ENCODE data around the gene HDAC6.

Gene HDAC6

DNA sequence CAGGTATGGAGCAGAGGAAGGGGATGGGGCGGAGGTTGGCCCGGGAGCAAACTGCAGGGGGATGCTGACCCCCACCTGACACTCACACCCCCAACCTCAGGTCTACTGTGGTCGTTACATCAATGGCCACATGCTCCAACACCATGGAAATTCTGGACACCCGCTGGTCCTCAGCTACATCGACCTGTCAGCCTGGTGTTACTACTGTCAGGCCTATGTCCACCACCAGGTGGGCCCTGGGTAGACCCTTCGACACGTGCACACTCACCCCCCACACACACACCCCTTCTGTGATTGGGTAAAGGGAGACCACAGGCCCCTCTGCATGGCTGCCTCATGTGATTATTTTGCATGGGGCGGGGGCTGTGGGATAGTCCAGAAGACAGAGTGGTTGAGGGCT is 22.2 kb downstream of the HDAC6 start:
- no peaks in the 10 kb centered on the region for H3K27me3 ChIP-seq (ENCODE audit: insufficient read depth, low read length)
- H2AFZ ChIP-seq (ENCODE audit: low read length, unreplicated experiment): no peak overlapping the region
- H3K79me2 ChIP-seq (ENCODE audit: control insufficient read depth, insufficient read depth, low read length, unreplicated experiment): no peaks in the 10 kb centered on the region
- H3K36me3 ChIP-seq (ENCODE audit: insufficient read depth, low read length): no peaks in the 10 kb centered on the region
- no peak overlapping the region for H3K27ac ChIP-seq (ENCODE audit: low read depth, low read length)
- H3K4me3 ChIP-seq (ENCODE audit: low read depth, low read length): no peak overlapping the region
- H3K4me1 ChIP-seq (ENCODE audit: control insufficient read depth, insufficient read depth, low read length, unreplicated experiment): no peaks in the 10 kb centered on the region

GRCh38 chrX:48826135-48826875 is 24.4 kb downstream of the HDAC6 start, which contains the start of gene ERAS:
TSS of gene ERAS (plus strand) at chrX:48826513. CDS start at chrX:48829124, 2,611 bp downstream.
- H3K36me3 ChIP-seq (ENCODE audit: insufficient read depth, low read length): no peaks in the 10 kb centered on the region
- H3K4me1 ChIP-seq (ENCODE audit: control insufficient read depth, insufficient read depth, low read length, unreplicated experiment): no peaks in the 10 kb centered on the region
- no peak within 1 kb of the TSS for H3K27ac ChIP-seq (ENCODE audit: low read depth, low read length)
- H3K27me3 ChIP-seq (ENCODE audit: insufficient read depth, low read length): peaks cover 7% of the 10 kb centered on the region
- H2AFZ ChIP-seq (ENCODE audit: low read length, unreplicated experiment): no peak within 1 kb of the TSS
- H3K79me2 ChIP-seq (ENCODE audit: control insufficient read depth, insufficient read depth, low read length, unreplicated experiment): no peaks in the 10 kb centered on the region
- H3K4me3 ChIP-seq (ENCODE audit: low read depth, low read length): no peak within 1 kb of the TSS

GRCh38 chrX:48826876-48827653 is 25.2 kb downstream of the HDAC6 start:
- Histone ChIP-seq H3K79me2 (ENCODE audit: control insufficient read depth, insufficient read depth, low read length, unreplicated experiment) (no peaks in the 10 kb centered on the region), H3K27me3 (ENCODE audit: insufficient read depth, low read length) (peaks cover 15% of the 10 kb centered on the region), H3K4me3 (ENCODE audit: low read depth, low read length) (no peak overlapping the region), H3K36me3 (ENCODE audit: insufficient read depth, low read length) (no peaks in the 10 kb centered on the region), H2AFZ (ENCODE audit: low read length, unreplicated experiment) (no peak overlapping the region), H3K27ac (ENCODE audit: low read depth, low read length) (no peak overlapping the region), H3K4me1 (ENCODE audit: control insufficient read depth, insufficient read depth, low read length, unreplicated experiment) (no peaks in the 10 kb centered on the region)

DNA sequence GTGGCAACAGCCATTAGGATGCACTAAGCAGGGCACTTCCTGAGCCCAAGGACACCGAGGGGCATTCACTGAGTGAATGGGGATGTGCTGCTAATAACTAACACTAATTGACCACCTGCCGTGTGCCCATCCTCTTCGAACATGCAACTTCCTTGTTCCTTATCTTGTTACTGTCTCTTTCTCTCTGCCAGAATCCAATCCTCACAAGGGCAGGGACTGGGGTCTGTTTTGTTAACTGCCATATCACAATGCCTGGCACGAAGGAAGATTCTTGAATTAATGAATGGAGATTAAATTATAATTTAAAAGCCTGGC is 25.7 kb downstream of the HDAC6 start:
- Histone ChIP-seq H3K36me3 (ENCODE audit: insufficient read depth, low read length) (no peaks in the 10 kb centered on the region), H3K4me3 (ENCODE audit: low read depth, low read length) (no peak overlapping the region), H3K27me3 (ENCODE audit: insufficient read depth, low read length) (peaks cover 20% of the 10 kb centered on the region), H3K27ac (ENCODE audit: low read depth, low read length) (no peak overlapping the region), H3K4me1 (ENCODE audit: control insufficient read depth, insufficient read depth, low read length, unreplicated experiment) (no peaks in the 10 kb centered on the region), H2AFZ (ENCODE audit: low read length, unreplicated experiment) (no peak overlapping the region), H3K79me2 (ENCODE audit: control insufficient read depth, insufficient read depth, low read length, unreplicated experiment) (no peaks in the 10 kb centered on the region)

- Histone ChIP-seq H3K27ac (ENCODE audit: low read depth, low read length) (no peak overlapping the region), H3K4me3 (ENCODE audit: low read depth, low read length) (no peak overlapping the region), H2AFZ (ENCODE audit: low read length, unreplicated experiment) (no peak overlapping the region), H3K36me3 (ENCODE audit: insufficient read depth, low read length) (no peaks in the 10 kb centered on the region), H3K27me3 (ENCODE audit: insufficient read depth, low read length) (peaks cover 34% of the 10 kb centered on the region), H3K4me1 (ENCODE audit: control insufficient read depth, insufficient read depth, low read length, unreplicated experiment) (no peaks in the 10 kb centered on the region), H3K79me2 (ENCODE audit: control insufficient read depth, insufficient read depth, low read length, unreplicated experiment) (no peaks in the 10 kb centered on the region)
Measured at GRCh38 chrX:48829016-48829735, 27.3 kb downstream of the HDAC6 start.

DNA sequence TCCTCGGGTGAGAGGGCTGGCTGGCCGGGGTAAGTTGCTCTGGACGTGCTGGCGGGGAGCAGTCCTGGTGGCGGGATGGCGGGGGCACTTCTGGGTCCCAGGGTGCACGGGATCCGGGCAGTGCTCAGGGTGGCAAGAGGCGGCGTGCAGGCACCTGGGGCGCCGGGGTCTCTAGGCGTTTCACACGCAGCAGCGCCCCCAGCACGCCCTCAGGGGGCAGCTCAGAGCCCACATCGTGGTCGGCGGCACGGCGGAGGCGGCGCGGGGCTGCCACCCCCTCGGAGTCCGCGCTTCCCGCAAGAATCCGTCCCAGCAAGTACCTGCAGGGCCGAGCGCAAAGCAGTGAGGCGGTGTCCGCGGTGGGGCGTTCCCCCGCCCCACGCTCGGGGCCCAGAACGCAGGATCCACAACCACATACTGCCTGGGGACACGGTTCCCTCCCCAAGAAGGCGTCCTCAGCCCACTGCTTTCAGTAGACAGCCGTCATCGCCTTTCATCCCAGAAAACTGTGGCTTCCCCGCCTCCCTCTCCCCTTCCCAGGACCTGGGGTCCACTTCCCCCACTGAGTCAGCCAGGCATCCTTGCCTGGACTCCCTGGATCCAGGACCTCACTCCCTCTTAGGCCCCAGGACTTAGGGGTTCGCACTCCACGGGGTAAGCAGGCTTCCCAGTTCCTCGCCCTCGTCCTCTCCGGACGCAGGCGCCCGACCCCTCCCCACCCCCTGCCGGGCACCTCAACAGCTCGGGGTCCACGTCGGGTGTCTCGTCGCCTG is 29.5 kb downstream of the HDAC6 start:
- peaks cover 52% of the 10 kb centered on the region for H3K27me3 ChIP-seq (ENCODE audit: insufficient read depth, low read length)
- H3K79me2 ChIP-seq (ENCODE audit: control insufficient read depth, insufficient read depth, low read length, unreplicated experiment): no peaks in the 10 kb centered on the region
- no peak overlapping the region for H2AFZ ChIP-seq (ENCODE audit: low read length, unreplicated experiment)
- H3K36me3 ChIP-seq (ENCODE audit: insufficient read depth, low read length): no peaks in the 10 kb centered on the region
- no peaks in the 10 kb centered on the region for H3K4me1 ChIP-seq (ENCODE audit: control insufficient read depth, insufficient read depth, low read length, unreplicated experiment)
- H3K4me3 ChIP-seq (ENCODE audit: low read depth, low read length): no peak overlapping the region
- H3K27ac ChIP-seq (ENCODE audit: low read depth, low read length): no peak overlapping the region

- H3K36me3 ChIP-seq (ENCODE audit: insufficient read depth, low read length): no peaks in the 10 kb centered on the region
- H3K79me2 ChIP-seq (ENCODE audit: control insufficient read depth, insufficient read depth, low read length, unreplicated experiment): no peaks in the 10 kb centered on the region
- H2AFZ ChIP-seq (ENCODE audit: low read length, unreplicated experiment): no peak overlapping the region
- H3K4me1 ChIP-seq (ENCODE audit: control insufficient read depth, insufficient read depth, low read length, unreplicated experiment): no peaks in the 10 kb centered on the region
- H3K27me3 ChIP-seq (ENCODE audit: insufficient read depth, low read length): peaks cover 54% of the 10 kb centered on the region
- no peak overlapping the region for H3K27ac ChIP-seq (ENCODE audit: low read depth, low read length)
- no peak overlapping the region for H3K4me3 ChIP-seq (ENCODE audit: low read depth, low read length)
Measured at GRCh38 chrX:48831909-48832291, 30.0 kb downstream of the HDAC6 start.

DNA sequence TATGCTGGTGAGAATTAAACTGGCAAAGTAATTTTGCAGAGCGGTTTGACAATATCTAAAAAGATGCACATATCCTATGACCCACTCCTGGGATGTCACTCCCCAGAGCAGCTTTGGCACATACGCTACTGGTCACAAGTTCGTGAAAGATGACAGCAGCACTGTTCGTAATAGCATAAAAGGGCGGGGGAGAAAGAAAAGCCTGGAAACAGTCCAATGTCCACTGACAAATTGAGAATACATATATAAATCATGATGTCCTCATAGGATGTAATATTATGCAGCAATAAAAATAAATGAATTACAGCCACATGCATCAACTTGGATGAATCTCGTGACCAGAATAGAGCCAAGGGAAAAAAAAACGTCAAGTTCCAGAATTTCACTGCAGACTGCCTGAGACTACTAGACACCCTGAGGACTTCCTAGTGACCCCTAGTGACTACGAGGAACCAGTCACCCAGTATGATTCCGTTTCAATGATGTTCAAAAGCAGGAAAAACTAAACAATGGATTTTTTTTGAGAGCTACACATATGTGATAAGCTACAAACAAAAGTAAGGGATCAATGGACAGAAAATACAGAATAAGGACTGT is 31.8 kb downstream of the HDAC6 start:
- Histone ChIP-seq H3K4me3 (ENCODE audit: low read depth, low read length) (no peak overlapping the region), H3K27me3 (ENCODE audit: insufficient read depth, low read length) (peaks cover 54% of the 10 kb centered on the region), H3K79me2 (ENCODE audit: control insufficient read depth, insufficient read depth, low read length, unreplicated experiment) (no peaks in the 10 kb centered on the region), H3K27ac (ENCODE audit: low read depth, low read length) (no peak overlapping the region), H3K36me3 (ENCODE audit: insufficient read depth, low read length) (no peaks in the 10 kb centered on the region), H3K4me1 (ENCODE audit: control insufficient read depth, insufficient read depth, low read length, unreplicated experiment) (no peaks in the 10 kb centered on the region), H2AFZ (ENCODE audit: low read length, unreplicated experiment) (no peak overlapping the region)

GRCh38 chrX:48834383-48834709 is 32.5 kb downstream of the HDAC6 start:
- Histone ChIP-seq H2AFZ (ENCODE audit: low read length, unreplicated experiment) (no peak overlapping the region), H3K27ac (ENCODE audit: low read depth, low read length) (no peak overlapping the region)

More at GRCh38 chrX:48834383-48834709, 32.5 kb downstream of the HDAC6 start:
- H3K4me3 ChIP-seq (ENCODE audit: low read depth, low read length): peak overlapping the region; percentile 59; the same call in 1 of the 2 replicates
- H3K79me2 ChIP-seq (ENCODE audit: control insufficient read depth, insufficient read depth, low read length, unreplicated experiment): no peaks in the 10 kb centered on the region
- peaks cover 54% of the 10 kb centered on the region for H3K27me3 ChIP-seq (ENCODE audit: insufficient read depth, low read length)
- H3K4me1 ChIP-seq (ENCODE audit: control insufficient read depth, insufficient read depth, low read length, unreplicated experiment): no peaks in the 10 kb centered on the region
- no peaks in the 10 kb centered on the region for H3K36me3 ChIP-seq (ENCODE audit: insufficient read depth, low read length)

Data from ACC112 (cell line).